A549 (cell line): ENCODE results near the gene RAPGEFL1. TPM values are rescaled to one million over a fixed set of nuclear protein-coding genes. Genes with fewer than 3 reads are reported as not detected.

Experiments used
- CBX2 ChIP-seq: fragments of 200-600 bp; sonication (generic); IDR thresholded peaks from 2 replicates; pipeline ENCODE4 v1.6.1; 2016; ENCODE audit warnings: low read depth, mild to moderate bottlenecking, borderline replicate concordance
- CEBPB ChIP-seq, 2 experiments: fragments of >200 bp in 1 of 2; sonication (Bioruptor Twin) in 1 of 2; formaldehyde crosslinking in 1 of 2; IDR thresholded peaks; 2 replicates each; pipeline ENCODE4 v1.6.1; 2012 to 2016
- CHD2 ChIP-seq: fragments of 150-350 bp; IDR thresholded peaks from 2 replicates; pipeline ENCODE4 v1.6.1; 2014; ENCODE audit warnings: low read length; ENCODE audit not compliant: partially characterized antibody
- CTCF ChIP-seq: fragments of >200 bp; sonication (Bioruptor Twin); formaldehyde crosslinking; IDR thresholded peaks from 3 replicates; pipeline ENCODE4 v1.5.1; 2016
- E2F6 ChIP-seq: IDR thresholded peaks from 2 replicates; pipeline ENCODE4 v1.6.1; 2012; ENCODE audit warnings: low read depth, borderline replicate concordance
- EHMT2 ChIP-seq: fragments of 200-600 bp; sonication (generic); IDR thresholded peaks from 2 replicates; pipeline ENCODE4 v1.6.1; 2016; ENCODE audit warnings: antibody characterized with exemption, low read depth, mild to moderate bottlenecking, moderate library complexity
- EP300 ChIP-seq, 2 experiments: fragments of >200 bp; sonication (Bioruptor Twin); formaldehyde crosslinking; IDR thresholded peaks; 2 replicates in 1 of 2; 3 replicates in 1 of 2; pipeline ENCODE4 v1.6.1; 2016 to 2017
- FOSL2 ChIP-seq, 2 experiments: fragments of 450-650 bp in 1 of 2; fragments of >200 bp in 1 of 2; sonication (Bioruptor Twin) in 1 of 2; formaldehyde crosslinking; IDR thresholded peaks; 2 replicates each; pipeline versions ENCODE4 v1.5.0 to v1.6.1; 2016 to 2020; ENCODE audit warnings: mild to moderate bottlenecking in 1 of 2, moderate library complexity in 1 of 2
- FOXS1 ChIP-seq: fragments of 250-450 bp; sonication (Bioruptor Pico); IDR thresholded peaks from 2 replicates; pipeline ENCODE4 v1.5.0; 2020; ENCODE audit warnings: mild to moderate bottlenecking, moderate library complexity
- GATA3 ChIP-seq: IDR thresholded peaks from 2 replicates; pipeline ENCODE4 v1.6.1; 2012; ENCODE audit warnings: borderline replicate concordance
- HDAC2 ChIP-seq: fragments of 200-600 bp; sonication (generic); IDR thresholded peaks from 2 replicates; pipeline ENCODE4 v1.6.1; 2016
- HEYL ChIP-seq: fragments of 250-450 bp; sonication (Bioruptor Pico); IDR thresholded peaks from 2 replicates; pipeline ENCODE4 v1.8.0; 2021; ENCODE audit warnings: mild to moderate bottlenecking, moderate library complexity
- HOXB5 ChIP-seq: fragments of 250-450 bp; sonication (Bioruptor Pico); IDR thresholded peaks from 2 replicates; pipeline ENCODE4 v1.5.0; 2020; ENCODE audit warnings: mild to moderate bottlenecking, moderate library complexity
- KDM1A ChIP-seq: fragments of 200-600 bp; sonication (generic); IDR thresholded peaks from 2 replicates; pipeline ENCODE4 v1.6.1; 2016; ENCODE audit warnings: low read depth, mild to moderate bottlenecking
- NFE2L2 ChIP-seq: fragments of 150-350 bp; conservative IDR thresholded peaks from 2 replicates; pipeline ENCODE4 v1.6.1; 2014; ENCODE audit warnings: low read length
- NPAS2 ChIP-seq: fragments of 250-450 bp; sonication (Bioruptor Pico); IDR thresholded peaks from 2 replicates; pipeline ENCODE4 v1.8.0; 2022; ENCODE audit warnings: mild to moderate bottlenecking, moderate library complexity, borderline replicate concordance
- NR3C1 ChIP-seq: fragments of >200 bp; sonication (Bioruptor Twin); formaldehyde crosslinking; IDR thresholded peaks from 3 replicates; pipeline ENCODE4 v1.6.1; 2017
- PHF8 ChIP-seq: fragments of 200-600 bp; sonication (generic); IDR thresholded peaks from 2 replicates; pipeline ENCODE4 v1.6.1; 2016; ENCODE audit warnings: low read depth, mild to moderate bottlenecking, antibody characterized with exemption, moderate library complexity, borderline replicate concordance
- POLR2A ChIP-seq: IDR thresholded peaks from 2 replicates; pipeline ENCODE4 v1.6.1; 2012; ENCODE audit warnings: mild to moderate bottlenecking, low read length
- RARB ChIP-seq: fragments of 250-450 bp; sonication (Bioruptor Pico); IDR thresholded peaks from 2 replicates; pipeline ENCODE4 v1.8.0; 2021; ENCODE audit warnings: mild to moderate bottlenecking, moderate library complexity
- RCOR1 ChIP-seq: fragments of 150-350 bp; IDR thresholded peaks from 2 replicates; pipeline ENCODE4 v1.6.1; 2014; ENCODE audit warnings: antibody characterized with exemption, low read length, low read depth
- TP53 ChIP-seq: fragments of 250-450 bp; sonication (Bioruptor Pico); IDR thresholded peaks from 2 replicates; pipeline ENCODE4 v1.5.0; 2021; ENCODE audit warnings: mild to moderate bottlenecking, moderate library complexity
- USF2 ChIP-seq: fragments of 450-650 bp; IDR thresholded peaks from 2 replicates; pipeline ENCODE4 v1.6.1; 2014; ENCODE audit warnings: antibody characterized with exemption
- ZFP36 ChIP-seq: fragments of 450-650 bp; IDR thresholded peaks from 2 replicates; pipeline ENCODE4 v1.6.1; 2014; ENCODE audit warnings: borderline replicate concordance; ENCODE audit not compliant: partially characterized antibody
- polyA plus RNA-seq, 4 experiments: library from polyadenylated mRNA; depleted of rRNA in 3 of 4; stranded (reverse); fragments of >200 nt; fragmentation: RNase III in 1 of 4; extraction: RNeasy Plus Mini Kit Qiagen cat#74134 plus additional on column Dnase treatment in 1 of 4; gene quantifications; 2 replicates in 3 of 4; 3 replicates in 1 of 4; pipeline ENCODE4 v1.2.3, GENCODE V29; 2011 to 2017
- TF ChIP-seq, protein P1 (sequence below): IDR thresholded peaks from 2 replicates; pipeline ENCODE4 v1.6.1; 2012
- TF ChIP-seq, protein P2 (sequence below): fragments of >200 bp; sonication (Bioruptor Twin); formaldehyde crosslinking; IDR thresholded peaks from 3 replicates; pipeline ENCODE4 v1.6.1; 2016
- TF ChIP-seq, protein P3 (sequence below): fragments of >200 bp; sonication (Bioruptor Twin); formaldehyde crosslinking; IDR thresholded peaks from 2 replicates; pipeline ENCODE4 v1.6.1; 2016
- TF ChIP-seq, protein P4 (sequence below): fragments of 250-450 bp; sonication (Bioruptor Pico); IDR thresholded peaks from 2 replicates; pipeline ENCODE4 v1.5.0; 2021; ENCODE audit warnings: mild to moderate bottlenecking, moderate library complexity, borderline replicate concordance
- TF ChIP-seq, protein P5 (sequence below): fragments of 150-350 bp; IDR thresholded peaks from 2 replicates; pipeline ENCODE4 v1.6.1; 2014; ENCODE audit warnings: low read depth, mild to moderate bottlenecking, low read length

Gene RAPGEFL1
- polyA plus RNA-seq, 2 of the 4 experiments (the other 2 are of a cell fraction) = 4.1 to 4.8 TPM

DNA sequence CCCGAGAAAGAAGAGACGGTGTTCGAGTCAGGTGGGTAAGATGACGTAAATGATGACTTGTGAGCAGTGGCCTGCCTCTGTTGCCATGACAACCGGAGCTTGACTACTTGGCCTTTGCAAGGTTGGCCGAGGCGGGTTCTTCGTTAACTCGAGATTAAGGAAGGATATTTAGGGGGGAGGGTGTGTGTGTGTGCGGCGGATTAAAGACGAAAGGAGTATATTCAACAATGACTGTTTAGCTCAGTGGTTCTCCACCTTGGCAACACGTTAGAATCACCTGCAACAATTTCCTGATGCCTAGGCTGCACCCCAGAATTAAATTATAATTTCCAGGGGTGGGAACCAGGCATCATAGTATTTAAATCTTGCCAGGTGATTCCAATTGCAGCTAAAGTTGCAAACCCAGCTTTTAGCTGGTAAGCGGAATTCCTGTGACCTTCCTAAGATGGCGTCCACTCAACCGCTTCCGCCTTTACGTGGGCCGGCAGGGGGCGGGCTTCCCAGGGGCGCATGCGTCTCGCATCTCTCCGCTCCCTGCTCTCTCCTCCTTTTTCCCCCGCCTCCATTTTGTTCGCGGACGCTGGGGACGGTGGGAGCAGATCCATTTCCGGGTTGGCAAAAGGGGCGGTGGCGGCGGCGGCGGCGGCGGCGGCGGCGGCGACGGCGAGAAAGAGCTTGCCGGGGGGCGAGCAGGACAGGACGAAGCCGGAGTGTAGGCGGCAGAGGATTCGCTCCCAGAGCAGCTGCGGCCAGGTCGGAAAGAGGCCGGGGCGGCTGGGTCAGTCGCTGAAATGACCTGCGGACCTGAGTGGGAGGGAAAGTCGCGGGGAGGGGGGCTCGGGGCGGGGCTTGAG, 41.7 kb downstream of the RAPGEFL1 start, which contains the start of gene WIPF2 (continued):
- TF ChIP-seq E2F6 = peak; percentile 19; the same call in 1 of the 2 replicates
- TF ChIP-seq TP53 (CRISPR knock-in tag) = no peak
- TF ChIP-seq RCOR1 = no peak
- no peak for TF ChIP-seq CHD2
- no peak for TF ChIP-seq NPAS2 (CRISPR knock-in tag)
- TF ChIP-seq, protein P1, sequence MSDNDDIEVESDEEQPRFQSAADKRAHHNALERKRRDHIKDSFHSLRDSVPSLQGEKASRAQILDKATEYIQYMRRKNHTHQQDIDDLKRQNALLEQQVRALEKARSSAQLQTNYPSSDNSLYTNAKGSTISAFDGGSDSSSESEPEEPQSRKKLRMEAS = no peak; the same call in 1 of the 2 replicates
- TF ChIP-seq ZFP36 = no peak
- no peak for TF ChIP-seq HEYL (CRISPR knock-in tag)
- TF ChIP-seq USF2 = 0 out of 2 replicates have a peak, but pooled peaks have one; percentile 13
- TF ChIP-seq FOSL2 (IDR thresholded peaks at IDR 0.05) = no peak
- TF ChIP-seq FOSL2 (CRISPR knock-in tag; IDR thresholded peaks at IDR 0.05) = no peak
- no peak for TF ChIP-seq NFE2L2
- TF ChIP-seq, protein P2, sequence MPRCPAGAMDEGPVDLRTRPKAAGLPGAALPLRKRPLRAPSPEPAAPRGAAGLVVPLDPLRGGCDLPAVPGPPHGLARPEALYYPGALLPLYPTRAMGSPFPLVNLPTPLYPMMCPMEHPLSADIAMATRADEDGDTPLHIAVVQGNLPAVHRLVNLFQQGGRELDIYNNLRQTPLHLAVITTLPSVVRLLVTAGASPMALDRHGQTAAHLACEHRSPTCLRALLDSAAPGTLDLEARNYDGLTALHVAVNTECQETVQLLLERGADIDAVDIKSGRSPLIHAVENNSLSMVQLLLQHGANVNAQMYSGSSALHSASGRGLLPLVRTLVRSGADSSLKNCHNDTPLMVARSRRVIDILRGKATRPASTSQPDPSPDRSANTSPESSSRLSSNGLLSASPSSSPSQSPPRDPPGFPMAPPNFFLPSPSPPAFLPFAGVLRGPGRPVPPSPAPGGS = no peak
- no peak for TF ChIP-seq NR3C1
- TF ChIP-seq CBX2 = no peak
- TF ChIP-seq, protein P3, sequence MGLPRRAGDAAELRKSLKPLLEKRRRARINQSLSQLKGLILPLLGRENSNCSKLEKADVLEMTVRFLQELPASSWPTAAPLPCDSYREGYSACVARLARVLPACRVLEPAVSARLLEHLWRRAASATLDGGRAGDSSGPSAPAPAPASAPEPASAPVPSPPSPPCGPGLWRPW = no peak
- TF ChIP-seq CTCF = 0 out of 3 replicates have a peak, but pooled peaks have one; percentile 29
- TF ChIP-seq GATA3 = peak; percentile 34; the same call in 1 of the 2 replicates
- no peak for TF ChIP-seq CEBPB (IDR thresholded peaks at IDR 0.05)
- TF ChIP-seq, protein P4, sequence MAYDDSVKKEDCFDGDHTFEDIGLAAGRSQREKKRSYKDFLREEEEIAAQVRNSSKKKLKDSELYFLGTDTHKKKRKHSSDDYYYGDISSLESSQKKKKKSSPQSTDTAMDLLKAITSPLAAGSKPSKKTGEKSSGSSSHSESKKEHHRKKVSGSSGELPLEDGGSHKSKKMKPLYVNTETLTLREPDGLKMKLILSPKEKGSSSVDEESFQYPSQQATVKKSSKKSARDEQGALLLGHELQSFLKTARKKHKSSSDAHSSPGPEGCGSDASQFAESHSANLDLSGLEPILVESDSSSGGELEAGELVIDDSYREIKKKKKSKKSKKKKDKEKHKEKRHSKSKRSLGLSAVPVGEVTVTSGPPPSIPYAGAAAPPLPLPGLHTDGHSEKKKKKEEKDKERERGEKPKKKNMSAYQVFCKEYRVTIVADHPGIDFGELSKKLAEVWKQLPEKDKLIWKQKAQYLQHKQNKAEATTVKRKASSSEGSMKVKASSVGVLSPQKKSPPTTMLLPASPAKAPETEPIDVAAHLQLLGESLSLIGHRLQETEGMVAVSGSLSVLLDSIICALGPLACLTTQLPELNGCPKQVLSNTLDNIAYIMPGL (CRISPR knock-in tag) = no peak
- peak; percentile 28; the same call in 1 of the 2 replicates for TF ChIP-seq PHF8
- TF ChIP-seq POLR2A = no peak; the same call in 1 of the 2 replicates
- TF ChIP-seq, protein P5, sequence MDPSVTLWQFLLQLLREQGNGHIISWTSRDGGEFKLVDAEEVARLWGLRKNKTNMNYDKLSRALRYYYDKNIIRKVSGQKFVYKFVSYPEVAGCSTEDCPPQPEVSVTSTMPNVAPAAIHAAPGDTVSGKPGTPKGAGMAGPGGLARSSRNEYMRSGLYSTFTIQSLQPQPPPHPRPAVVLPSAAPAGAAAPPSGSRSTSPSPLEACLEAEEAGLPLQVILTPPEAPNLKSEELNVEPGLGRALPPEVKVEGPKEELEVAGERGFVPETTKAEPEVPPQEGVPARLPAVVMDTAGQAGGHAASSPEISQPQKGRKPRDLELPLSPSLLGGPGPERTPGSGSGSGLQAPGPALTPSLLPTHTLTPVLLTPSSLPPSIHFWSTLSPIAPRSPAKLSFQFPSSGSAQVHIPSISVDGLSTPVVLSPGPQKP = no peak
- peak; percentile 59; the same call in 1 of the 2 replicates for TF ChIP-seq HOXB5 (CRISPR knock-in tag)
- TF ChIP-seq EHMT2 = no peak
- no peak for TF ChIP-seq EP300 (IDR thresholded peaks at IDR 0.05)
- no peak for TF ChIP-seq HDAC2
- no peak for TF ChIP-seq RARB (CRISPR knock-in tag)
- TF ChIP-seq FOXS1 = 0 out of 2 replicates have a peak, but pooled peaks have one; percentile 39
- no peak for TF ChIP-seq KDM1A
